Measurements from ENCODE around the gene KLHL29. TPM values are rescaled to one million over a fixed set of nuclear protein-coding genes. Genes with fewer than 3 reads are reported as not detected.
A peak's percentile ranks its signal among the peaks of the same experiment; 100 is the strongest.

Gene KLHL29
- total RNA-seq, 1 experiment from 2014 or later = 2.4 TPM

- Histone ChIP-seq H2BK20ac (ENCODE audit: low read depth, low read length, poor library complexity, severe bottlenecking) (no peak overlapping the region), H3K14ac (ENCODE audit: insufficient read depth, low read length) (no peak overlapping the region), H2AFZ (ENCODE audit: low read length) (no peak overlapping the region), H4K20me1 (ENCODE audit: control insufficient read depth, insufficient read depth, insufficient read length) (no peaks in the 10 kb centered on the region), H3T11ph (ENCODE audit: low read length) (no peak overlapping the region), H3K27ac (ENCODE audit: insufficient read length, low read depth, low read length) (no peak overlapping the region), H3K79me2 (ENCODE audit: insufficient read depth, low read length) (no peaks in the 10 kb centered on the region), H4K8ac (replicated peaks; ENCODE audit: insufficient read length, low read depth, low read length) (no peak overlapping the region), H3K18ac (ENCODE audit: insufficient read length, low read depth, low read length) (no peak overlapping the region), H2AK5ac (ENCODE audit: insufficient read length, low read length) (no peak overlapping the region), H2BK5ac (ENCODE audit: insufficient read length, low read length) (no peak overlapping the region), H3K23ac (ENCODE audit: insufficient read length, low read depth, low read length) (no peak overlapping the region), H2BK12ac (ENCODE audit: insufficient read length, low read depth, low read length) (no peak overlapping the region), H3K4ac (ENCODE audit: low read depth, low read length) (no peak overlapping the region), H3K9ac (ENCODE audit: extremely low read depth, insufficient read length, low read length) (no peak overlapping the region), H2BK120ac (ENCODE audit: low read depth, low read length, poor library complexity, severe bottlenecking) (no peak overlapping the region), H3K27me3 (ENCODE audit: insufficient read depth, low read length) (no peaks in the 10 kb centered on the region), H4K91ac (ENCODE audit: insufficient read length, low read depth, low read length) (no peak overlapping the region), H2BK15ac (ENCODE audit: low read depth, low read length) (no peak overlapping the region), H3K23me2 (ENCODE audit: insufficient read length, low read depth, low read length, poor library complexity, severe bottlenecking) (no peaks in the 10 kb centered on the region), H3K56ac (ENCODE audit: insufficient read length, low read depth, low read length) (no peak overlapping the region), H3K9me3 (ENCODE audit: control insufficient read depth, low read depth, low read length) (no peaks in the 10 kb centered on the region), H3K4me2 (ENCODE audit: insufficient read depth, insufficient read length, low read length) (no peak overlapping the region), H4K5ac (ENCODE audit: insufficient read length, low read depth, low read length) (no peak overlapping the region), H3K4me1 (ENCODE audit: insufficient read depth, low read length) (no peaks in the 10 kb centered on the region), H3K79me1 (ENCODE audit: insufficient read depth, low read depth, low read length, poor library complexity, severe bottlenecking) (no peaks in the 10 kb centered on the region)
- H3K9me3 Mint-ChIP-seq = no peaks in the 10 kb centered on the region
- no peak for TF ChIP-seq CTCF (conservative IDR thresholded peaks at IDR 0.05)
- H3K36me3 Mint-ChIP-seq (ENCODE audit: insufficient read depth in 1 of 3, low read depth in 3 of 3) = peaks cover 0 to 3% (median 0%) of the 10 kb centered on the region in 3 experiments; a peak in 3 of 7 replicates
- DNase-seq = no peak
- H3K4me3 Mint-ChIP-seq = no peak overlapping the region
- no peaks in the 10 kb centered on the region for H3K27me3 Mint-ChIP-seq (ENCODE audit: low read depth)
- WGBS (ENCODE audit: extremely low coverage, insufficient read length, low lambda C conversion rate) = no CpG with 5 or more reads among the region's 18 CpGs
- peak overlapping the region in 2 of 3 experiments; percentile 16 to 65; a peak in 3 of 7 replicates for H3K27ac Mint-ChIP-seq
- peaks cover 6 to 13% of the 10 kb centered on the region in 2 experiments; a peak in 2 of 4 replicates for H3K4me1 Mint-ChIP-seq
Measured at GRCh38 chr2:23706613-23707078, 321.7 kb downstream of the KLHL29 start.
